Activated CD4-positive, alpha-beta memory T cell treated with anti-CD3 and anti-CD28 coated beads for 36 hours (primary cell): ENCODE results near the gene HNRNPL. TPM values are rescaled to one million over a fixed set of nuclear protein-coding genes. Genes with fewer than 3 reads are reported as not detected.

Source experiments
- CTCF ChIA-PET: fragments of 350-600 bp; sonication (Branson Sonifier 250); formaldehyde crosslinking; loops from one replicate; lab custom pipeline; 2021; ENCODE audit warnings: antibody characterized with exemption, inconsistent platforms; lab: Charles Lee
- POLR2A ChIA-PET: fragments of 350-600 bp; sonication (Branson Sonifier 250); formaldehyde crosslinking; loops from one replicate; lab custom pipeline; 2021; ENCODE audit warnings: antibody characterized with exemption; lab: Charles Lee
- DNase-seq: peaks from one replicate; pipeline ENCODE4 v3.0.0-alpha.2; 2020
- H3K27ac Mint-ChIP-seq: one replicate; pipeline ENCODE4 v1.8.0; 2021; ENCODE audit warnings: mixed read lengths
- H3K27me3 Mint-ChIP-seq: one replicate; pipeline ENCODE4 v1.8.0; 2021; ENCODE audit warnings: mixed read lengths
- H3K36me3 Mint-ChIP-seq: one replicate; pipeline ENCODE4 v1.8.0; 2021; ENCODE audit warnings: mixed read lengths
- H3K4me1 Mint-ChIP-seq: one replicate; pipeline ENCODE4 v1.8.0; 2021; ENCODE audit warnings: low read depth, mixed read lengths
- H3K4me3 Mint-ChIP-seq: one replicate; pipeline ENCODE4 v1.8.0; 2021; ENCODE audit warnings: mild to moderate bottlenecking, mixed read lengths
- H3K9me3 Mint-ChIP-seq: one replicate; pipeline ENCODE4 v1.8.0; 2021; ENCODE audit warnings: mixed read lengths
- intact Hi-C: fragments of 100-400 bp; cut with micrococcal nuclease; formaldehyde crosslinking; loops from one replicate; pipeline ENCODE4 v1.15.1; 2023
- total RNA-seq, 2 experiments: library from RNA; stranded (reverse); gene quantifications; one replicate each; pipeline ENCODE4 v1.2.3, GENCODE V29; 2021

Gene HNRNPL
- total RNA-seq, 2 experiments from 2014 or later = 646 to 671 TPM

DNA sequence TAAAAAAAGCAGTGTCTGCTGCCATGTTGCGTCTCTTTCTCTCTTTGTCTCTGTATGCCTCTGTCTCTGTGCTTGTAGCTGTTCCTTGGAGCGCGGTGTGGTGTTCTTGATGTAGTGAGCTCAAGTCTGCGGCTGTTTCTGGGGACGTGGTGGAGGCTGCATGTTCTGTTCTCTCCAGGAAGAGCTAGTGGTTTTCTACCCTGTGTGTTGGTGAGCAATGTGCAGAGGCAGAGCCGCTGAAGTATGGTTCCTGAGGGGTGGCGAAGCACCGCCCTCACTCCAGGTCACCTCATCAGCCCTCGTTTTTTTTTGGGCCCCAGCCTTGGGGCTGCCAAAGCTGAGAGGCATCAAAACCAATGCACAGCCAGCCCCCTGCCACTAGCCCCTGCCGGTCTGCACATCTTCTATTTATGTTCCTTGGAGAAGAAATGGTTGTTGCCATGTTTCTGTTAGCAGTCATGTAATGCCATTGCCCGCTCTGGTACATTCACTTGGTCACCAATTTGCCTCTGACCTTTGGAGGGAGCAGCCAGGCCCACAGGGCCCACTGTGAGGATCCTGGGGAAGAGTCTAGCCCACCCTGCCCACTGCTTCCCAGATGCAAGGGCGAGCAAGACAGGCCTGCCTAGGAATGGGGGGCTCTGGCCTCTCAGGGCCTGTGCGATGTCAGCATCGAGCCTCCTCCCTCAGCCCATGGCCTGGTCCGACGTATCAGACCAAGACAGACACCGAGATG lies 7.2 kb downstream of the HNRNPL start:
- Mint-ChIP-seq H3K36me3 (peaks cover 85% of the 10 kb centered on the region), H3K4me1 (peaks cover 91% of the 10 kb centered on the region), H3K4me3 (peak overlapping the region; percentile 49), H3K9me3 (no peaks in the 10 kb centered on the region), H3K27ac (peak overlapping the region; percentile 89), H3K27me3 (no peaks in the 10 kb centered on the region)
- ChIA-PET CTCF (interaction anchor here (1.0 to 1.5 kb wide), 5 partner anchors 11 to 87 kb away, joined by 3 to 6 read pairs (median 5); partner anchors contain the start of genes ECH1, MRPS12 and SARS2), POLR2A (interaction anchor here (0.8 to 1.4 kb wide), 6 partner anchors 8 to 108 kb away, joined by 3 to 9 read pairs (median 4); partner anchors contain the start of gene ECH1)
- DNase-seq = peak; percentile 79
- intact Hi-C loops = loop anchor here (5.0 kb wide), 1 partner anchor 205 kb away; no protein-coding TSS in a partner anchor

DNA sequence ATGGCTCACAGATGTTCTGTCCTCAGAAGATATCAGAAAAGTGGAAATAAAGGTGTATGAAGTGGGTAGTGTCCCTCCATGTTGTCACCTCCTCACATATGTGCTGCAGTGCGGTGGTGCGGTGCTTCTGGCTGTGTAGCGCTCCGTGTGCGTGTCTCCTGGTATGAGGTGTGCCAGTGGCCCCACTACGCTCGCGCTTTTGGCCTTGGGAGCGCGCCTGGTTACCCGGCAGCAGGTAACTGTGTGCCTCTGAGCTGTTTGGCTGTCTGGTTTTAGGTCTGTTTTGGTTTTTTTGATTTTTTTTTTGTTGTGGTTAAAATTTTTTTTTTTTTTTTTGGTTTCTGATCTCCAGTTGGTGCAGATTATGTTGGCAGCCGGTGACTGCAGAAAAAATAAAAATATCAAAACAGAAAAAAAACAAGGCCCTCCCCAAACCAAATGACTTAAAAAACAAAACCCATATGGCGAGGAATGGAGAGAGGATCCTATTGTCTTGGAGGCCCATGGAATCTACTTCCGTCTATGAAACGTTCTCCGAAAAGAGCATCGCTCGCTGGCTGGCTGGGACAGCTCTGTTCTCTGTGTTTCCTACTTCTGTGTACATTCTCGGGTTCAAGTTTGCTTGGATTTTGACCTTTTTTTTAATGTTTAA lies 7.9 kb downstream of the HNRNPL start:
- intact Hi-C loops = loop anchor here (5.0 kb wide), 1 partner anchor 205 kb away; no protein-coding TSS in a partner anchor
- peak; percentile 57 for DNase-seq
- Mint-ChIP-seq H3K9me3 (no peaks in the 10 kb centered on the region), H3K4me1 (peaks cover 87% of the 10 kb centered on the region), H3K27me3 (no peaks in the 10 kb centered on the region), H3K27ac (peak overlapping the region; percentile 89), H3K4me3 (peak overlapping the region; percentile 49), H3K36me3 (peaks cover 85% of the 10 kb centered on the region)
- CTCF ChIA-PET = interaction anchor here (1.0 to 1.5 kb wide), 5 partner anchors 10 to 88 kb away, joined by 3 to 6 read pairs (median 5); partner anchors contain the start of genes ECH1, MRPS12 and SARS2
- POLR2A ChIA-PET = interaction anchor here (0.8 to 1.4 kb wide), 6 partner anchors 9 to 107 kb away, joined by 3 to 9 read pairs (median 4); partner anchors contain the start of gene ECH1

DNA sequence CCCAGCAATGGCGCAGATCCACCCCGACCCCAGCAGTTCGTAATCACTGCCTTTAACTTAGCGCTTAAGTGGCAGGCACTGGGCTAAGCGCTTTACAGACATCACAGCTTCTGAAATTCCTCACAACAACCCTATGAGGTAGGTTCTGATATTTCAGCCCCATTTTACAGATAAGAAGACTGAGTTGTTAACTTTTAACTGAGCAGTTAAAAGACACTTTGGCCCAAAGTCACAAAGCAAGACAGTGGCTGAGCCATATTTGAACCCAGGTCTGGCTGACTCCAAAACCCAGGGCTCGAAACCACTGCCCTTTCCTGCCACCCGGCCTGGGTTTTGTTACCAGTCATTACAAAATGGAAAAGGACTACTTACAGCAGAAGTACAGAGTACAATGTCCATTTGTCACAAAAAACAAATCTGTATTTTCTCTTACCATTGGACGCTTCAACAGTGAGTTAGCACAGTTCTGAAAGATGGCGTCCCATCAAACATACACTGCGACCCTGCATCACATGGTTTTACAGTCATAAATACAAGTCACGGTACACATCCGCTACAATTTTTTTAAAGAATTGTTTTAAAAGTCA lies 8.5 kb downstream of the HNRNPL start:
- Mint-ChIP-seq H3K9me3 (no peaks in the 10 kb centered on the region), H3K36me3 (peaks cover 87% of the 10 kb centered on the region), H3K4me3 (no peak overlapping the region), H3K27ac (peak overlapping the region; percentile 89), H3K27me3 (no peaks in the 10 kb centered on the region), H3K4me1 (peaks cover 82% of the 10 kb centered on the region)
- intact Hi-C loops = loop anchor here (5.0 kb wide), 1 partner anchor 204 kb away; no protein-coding TSS in a partner anchor
- POLR2A ChIA-PET = interaction anchor here (1.5 kb wide), 1 partner anchor 8 kb away, joined by 9 read pairs; no protein-coding TSS in a partner anchor
- no peak for DNase-seq
- CTCF ChIA-PET = interaction anchor here (1.2 to 1.5 kb wide), 3 partner anchors 28 to 89 kb away, joined by 4 to 6 read pairs (median 6); partner anchors contain the start of genes MRPS12 and SARS2

DNA sequence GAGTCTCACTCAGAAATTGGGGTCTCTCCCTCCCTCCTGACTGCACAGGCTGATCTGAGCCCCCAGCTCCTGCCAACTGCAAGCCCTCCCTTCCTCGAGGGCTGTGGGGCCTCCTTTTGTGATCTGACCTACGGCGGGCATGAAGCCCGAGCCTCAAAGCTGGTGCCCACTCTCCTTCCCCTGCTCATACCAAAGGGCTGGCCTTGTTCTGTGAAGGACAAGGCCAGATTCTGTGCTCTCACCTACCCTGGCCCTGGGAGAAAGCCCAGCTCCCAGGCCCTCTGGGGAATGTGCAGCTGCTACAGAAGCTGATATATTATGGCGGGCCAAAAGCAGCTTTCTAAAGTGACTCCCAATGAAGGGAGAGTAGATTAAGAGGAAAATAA lies 9.2 kb downstream of the HNRNPL start:
- no peak overlapping the region for H3K4me3 Mint-ChIP-seq

DNA sequence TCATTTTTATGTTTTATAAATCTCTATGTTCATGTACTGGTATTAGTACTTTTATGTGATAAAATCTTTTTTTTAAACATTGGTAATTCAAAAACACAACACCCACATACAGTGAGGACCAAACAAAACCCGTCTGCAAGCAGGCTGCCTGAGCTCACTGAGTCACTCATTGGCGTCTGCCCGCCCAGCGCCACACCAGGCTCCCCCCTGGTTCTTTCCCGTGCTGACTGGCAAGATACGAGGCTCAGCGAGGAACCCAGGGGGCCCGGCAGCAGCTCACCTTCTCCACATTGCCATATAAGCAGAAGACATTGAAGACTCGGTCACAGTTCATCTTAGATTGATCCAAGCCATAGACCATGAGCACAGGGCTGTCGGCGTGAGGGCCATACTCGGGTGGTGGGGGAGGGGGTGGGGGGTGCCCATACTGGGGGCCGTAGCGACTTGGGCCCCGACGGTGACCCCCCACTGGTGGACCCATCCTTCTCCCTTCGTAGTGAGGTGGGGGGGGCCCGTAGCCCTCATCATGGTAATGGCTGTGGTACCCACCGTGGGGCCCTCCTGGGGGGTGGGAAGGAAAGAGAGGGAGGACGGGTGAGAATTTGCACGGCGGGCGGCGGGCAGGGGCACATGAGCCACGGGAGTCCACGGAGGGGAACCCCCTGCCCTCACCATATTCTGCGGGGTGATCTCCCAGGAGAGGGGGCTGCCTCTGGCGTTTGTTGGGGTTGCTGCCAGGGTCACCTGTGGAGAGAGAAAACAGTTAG lies 9.8 kb downstream of the HNRNPL start:
- peak; percentile 45 for DNase-seq
- ChIA-PET POLR2A (interaction anchor here (0.6 to 1.5 kb wide), 4 partner anchors 7 to 9 kb away, joined by 3 to 9 read pairs (median 3); no protein-coding TSS in a partner anchor), CTCF (interaction anchor here (1.2 to 1.8 kb wide), 3 partner anchors 29 to 70 kb away, joined by 4 to 6 read pairs (median 4); no protein-coding TSS in a partner anchor)
- peaks cover 72% of the 10 kb centered on the region for H3K4me1 Mint-ChIP-seq
- intact Hi-C loops = loop anchor here (5.0 kb wide), 1 partner anchor 203 kb away; no protein-coding TSS in a partner anchor
- H3K4me3 Mint-ChIP-seq = no peak overlapping the region
- H3K27ac Mint-ChIP-seq = peak overlapping the region; percentile 89
- H3K27me3 Mint-ChIP-seq = no peaks in the 10 kb centered on the region
- H3K9me3 Mint-ChIP-seq = no peaks in the 10 kb centered on the region
- H3K36me3 Mint-ChIP-seq = peaks cover 79% of the 10 kb centered on the region

More for the DNA sequence above, 9.2 kb downstream of the HNRNPL start:
- Mint-ChIP-seq H3K27me3 (no peaks in the 10 kb centered on the region), H3K9me3 (no peaks in the 10 kb centered on the region), H3K36me3 (peaks cover 85% of the 10 kb centered on the region), H3K27ac (peak overlapping the region; percentile 89), H3K4me1 (peaks cover 75% of the 10 kb centered on the region)
- no peak for DNase-seq
- CTCF ChIA-PET = interaction anchor here (0.6 to 1.4 kb wide), 3 partner anchors 29 to 606 kb away, joined by 4 to 6 read pairs (median 4); no protein-coding TSS in a partner anchor
- intact Hi-C loops = loop anchor here (5.0 kb wide), 1 partner anchor 203 kb away; no protein-coding TSS in a partner anchor
- POLR2A ChIA-PET = interaction anchor here (1.5 kb wide), 1 partner anchor 9 kb away, joined by 9 read pairs; no protein-coding TSS in a partner anchor

DNA sequence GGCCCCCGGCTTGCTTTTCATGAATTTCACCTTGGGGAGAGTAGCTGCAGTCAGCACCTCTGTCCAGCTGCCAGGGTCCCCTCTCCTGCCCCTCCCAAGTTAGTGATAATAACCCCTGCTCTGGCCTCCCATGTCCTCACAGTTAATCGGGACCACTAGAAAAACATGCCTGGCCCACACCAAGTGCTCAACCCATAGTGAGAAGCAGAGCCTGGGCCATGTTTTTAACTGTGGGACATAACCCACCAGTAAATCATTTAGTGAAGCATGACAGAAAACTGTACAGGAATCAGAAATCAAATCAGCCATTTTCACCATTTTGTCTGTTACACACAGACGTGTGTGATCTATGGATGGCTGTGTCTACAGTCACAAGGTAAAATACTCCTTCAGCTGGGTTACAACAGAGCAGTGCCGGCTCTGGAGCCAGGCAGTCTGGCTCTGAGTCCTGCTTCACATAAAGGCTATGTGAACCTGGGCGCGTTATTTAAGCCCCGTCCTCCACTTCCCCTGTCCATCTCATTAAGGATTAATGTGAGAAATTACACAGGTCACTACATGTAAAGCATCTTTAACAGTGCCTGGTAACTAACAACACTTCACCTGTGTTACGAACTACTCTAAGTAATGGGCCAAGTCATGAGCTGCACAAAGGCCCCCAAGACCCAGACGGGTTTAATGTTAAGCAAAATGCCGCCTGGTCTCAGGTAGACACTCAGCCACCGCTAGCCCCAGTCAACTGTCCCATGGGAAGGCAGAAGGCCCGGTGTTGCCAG lies 10.6 kb downstream of the HNRNPL start:
- intact Hi-C loops = loop anchor here (1.0 kb wide), 1 partner anchor 11 kb away; no protein-coding TSS in a partner anchor
- no peak for DNase-seq
- ChIA-PET CTCF (interaction anchor here (1.8 kb wide), 1 partner anchor 30 kb away, joined by 4 read pairs; no protein-coding TSS in a partner anchor), POLR2A (interaction anchor here (0.6 to 2.2 kb wide), 5 partner anchors 7 to 13 kb away, joined by 3 to 11 read pairs (median 3); no protein-coding TSS in a partner anchor)
- H3K36me3 Mint-ChIP-seq = peaks cover 72% of the 10 kb centered on the region
- H3K4me3 Mint-ChIP-seq = no peak overlapping the region
- H3K27ac Mint-ChIP-seq = peak overlapping the region; percentile 82
- no peaks in the 10 kb centered on the region for H3K9me3 Mint-ChIP-seq
- H3K4me1 Mint-ChIP-seq = peaks cover 65% of the 10 kb centered on the region
- no peaks in the 10 kb centered on the region for H3K27me3 Mint-ChIP-seq

DNA sequence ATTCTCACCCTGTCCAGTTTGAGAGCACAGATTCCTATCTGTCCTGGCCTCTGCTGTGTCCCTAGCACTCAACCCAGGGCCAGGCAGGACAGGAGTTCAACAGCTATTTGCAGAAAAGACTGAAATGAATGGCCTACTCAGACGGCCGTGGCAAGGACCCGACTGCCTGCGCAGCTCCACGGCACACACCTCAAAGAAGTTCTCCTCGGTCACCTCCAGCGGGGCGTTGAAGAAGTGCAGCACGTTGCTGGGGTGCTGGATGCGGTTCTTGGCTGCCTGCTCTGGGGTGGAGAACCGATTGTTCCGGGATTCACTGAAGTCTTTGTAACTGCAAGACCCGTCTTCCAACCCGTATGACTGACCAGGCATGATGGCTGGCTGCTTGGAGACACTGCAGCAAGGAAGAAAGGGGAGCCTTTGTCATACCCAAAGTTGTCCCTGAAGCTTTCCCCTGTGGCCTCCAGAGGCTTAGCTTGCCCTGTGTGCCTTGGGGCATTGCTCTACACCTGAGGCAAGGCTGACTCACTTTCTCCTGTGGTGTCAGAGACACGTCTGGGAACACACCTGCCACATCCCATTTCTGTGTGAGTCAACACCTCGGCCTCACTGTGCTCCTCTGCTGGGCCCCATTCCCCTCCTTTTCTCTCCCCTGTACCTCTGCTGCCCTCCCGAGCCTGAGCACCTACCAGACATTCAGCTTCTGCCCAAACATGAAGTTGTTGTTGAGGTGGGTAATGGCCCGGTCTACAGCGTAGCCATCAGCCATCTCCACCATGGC lies 11.4 kb downstream of the HNRNPL start:
- H3K27ac Mint-ChIP-seq = peak overlapping the region; percentile 82

DNA sequence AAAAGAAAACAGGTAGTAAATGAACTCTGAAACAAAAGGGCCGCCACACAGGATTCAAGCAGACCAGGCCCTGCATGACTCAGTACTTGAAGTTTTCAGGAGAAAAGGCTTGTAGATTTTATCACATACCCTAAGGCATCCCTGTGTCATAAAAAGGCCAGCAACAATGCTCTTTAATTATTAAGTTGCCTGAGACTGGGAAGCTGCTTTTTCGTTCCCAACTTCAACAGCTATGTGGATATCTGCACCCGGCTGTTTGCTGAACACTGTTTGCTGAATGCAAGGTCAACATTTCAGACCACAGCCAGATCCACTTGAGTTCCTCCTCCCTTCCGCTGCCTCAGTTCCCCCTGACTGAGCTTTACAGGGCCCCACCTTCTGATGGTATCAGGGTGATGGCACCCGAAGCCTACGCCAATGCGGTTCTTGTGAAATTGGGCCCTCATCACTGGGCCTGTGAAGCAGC lies 12.1 kb downstream of the HNRNPL start:
- Mint-ChIP-seq H3K9me3 (no peaks in the 10 kb centered on the region), H3K27me3 (no peaks in the 10 kb centered on the region), H3K4me1 (peaks cover 52% of the 10 kb centered on the region), H3K4me3 (no peak overlapping the region), H3K27ac (peak overlapping the region; percentile 82), H3K36me3 (peaks cover 58% of the 10 kb centered on the region)
- no peak for DNase-seq
- ChIA-PET CTCF (interaction anchor here (0.9 to 1.6 kb wide), 3 partner anchors 9 to 435 kb away, joined by 3 to 5 read pairs (median 4); partner anchors contain the start of gene FAM98C), POLR2A (interaction anchor here (1.4 to 2.2 kb wide), 2 partner anchors 14 to 15 kb away, joined by 5 to 11 read pairs; no protein-coding TSS in a partner anchor)
- intact Hi-C loops = loop anchor here (1.0 kb wide), 1 partner anchor 13 kb away; no protein-coding TSS in a partner anchor

More for the DNA sequence above, 11.4 kb downstream of the HNRNPL start:
- DNase-seq = peak; percentile 87
- H3K27me3 Mint-ChIP-seq = no peaks in the 10 kb centered on the region
- no peak overlapping the region for H3K4me3 Mint-ChIP-seq
- intact Hi-C loops = loop anchor here (1.0 kb wide), 1 partner anchor 12 kb away; no protein-coding TSS in a partner anchor
- POLR2A ChIA-PET = interaction anchor here (1.0 to 2.2 kb wide), 4 partner anchors 9 to 14 kb away, joined by 3 to 11 read pairs (median 4); no protein-coding TSS in a partner anchor
- CTCF ChIA-PET = interaction anchor here (0.9 to 1.8 kb wide), 4 partner anchors 8 to 436 kb away, joined by 3 to 5 read pairs (median 4); partner anchors contain the start of gene FAM98C
- peaks cover 59% of the 10 kb centered on the region for H3K4me1 Mint-ChIP-seq
- no peaks in the 10 kb centered on the region for H3K9me3 Mint-ChIP-seq
- H3K36me3 Mint-ChIP-seq = peaks cover 65% of the 10 kb centered on the region
